Osteoblast (primary cell): Measurements from ENCODE around the gene KLHL29. TPM values are rescaled to one million over a fixed set of nuclear protein-coding genes. Genes with fewer than 3 reads are reported as not detected.
A peak's percentile ranks its signal among the peaks of the same experiment; 100 is the strongest.

ENCODE experiments used
- DNase-seq: peaks from one replicate; pipeline ENCODE4 v3.0.0; 2011; ENCODE audit warnings: low spot score, mixed read lengths; ENCODE audit not compliant: insufficient read length; ENCODE audit errors: missing footprints
- H2AFZ ChIP-seq: 2 replicates; pipeline ENCODE4 v1.6.0; 2011; ENCODE audit warnings: mild to moderate bottlenecking, low read length
- H3K27ac ChIP-seq: 2 replicates; pipeline ENCODE4 v1.5.1; 2011; ENCODE audit warnings: mild to moderate bottlenecking, low read depth, low read length, moderate library complexity
- H3K27me3 ChIP-seq: 2 replicates; pipeline ENCODE4 v1.6.0; 2012; ENCODE audit warnings: mild to moderate bottlenecking, control low read depth, inconsistent platforms, low read length, moderate library complexity; ENCODE audit not compliant: insufficient read depth
- H3K36me3 ChIP-seq: 2 replicates; pipeline ENCODE4 v1.5.1; 2011; ENCODE audit warnings: mild to moderate bottlenecking, low read length, control low read depth, moderate library complexity; ENCODE audit not compliant: insufficient read depth
- H3K4me1 ChIP-seq: 2 replicates; pipeline ENCODE4 v1.5.1; 2011; ENCODE audit warnings: mild to moderate bottlenecking, low read length, control low read depth, moderate library complexity; ENCODE audit not compliant: insufficient read depth
- H3K4me2 ChIP-seq: 2 replicates; pipeline ENCODE4 v1.6.0; 2011; ENCODE audit warnings: mild to moderate bottlenecking, low read length; ENCODE audit not compliant: insufficient read depth
- H3K4me3 ChIP-seq: fragments of 200-600 bp; sonication (generic); 3 replicates; pipeline ENCODE4 v1.5.1; 2012; ENCODE audit warnings: mild to moderate bottlenecking, low read length, inconsistent platforms; ENCODE audit not compliant: insufficient read depth
- H3K79me2 ChIP-seq: 2 replicates; pipeline ENCODE4 v1.6.0; 2012; ENCODE audit warnings: mild to moderate bottlenecking, low read length, control low read depth, inconsistent platforms; ENCODE audit not compliant: insufficient read depth
- H3K9me3 ChIP-seq: 2 replicates; pipeline ENCODE4 v1.5.1; 2011; ENCODE audit warnings: low read depth, low read length, control low read depth
- H4K20me1 ChIP-seq: 2 replicates; pipeline ENCODE4 v1.6.0; 2012; ENCODE audit warnings: mild to moderate bottlenecking, low read length, control low read depth; ENCODE audit not compliant: insufficient read depth
- total RNA-seq: library from RNA; depleted of rRNA; stranded (reverse); fragments of >200 nt; gene quantifications from 2 replicates; pipeline ENCODE4 v1.2.3, GENCODE V29; 2012
- TF ChIP-seq, protein P1 (sequence below): IDR thresholded peaks from 2 replicates; pipeline ENCODE4 v1.5.1; 2011; ENCODE audit warnings: mild to moderate bottlenecking, low read depth, low read length, moderate library complexity; ENCODE audit errors: extremely low read depth

The KLHL29 gene
- total RNA-seq, 1 donor = 3.3 TPM

DNA sequence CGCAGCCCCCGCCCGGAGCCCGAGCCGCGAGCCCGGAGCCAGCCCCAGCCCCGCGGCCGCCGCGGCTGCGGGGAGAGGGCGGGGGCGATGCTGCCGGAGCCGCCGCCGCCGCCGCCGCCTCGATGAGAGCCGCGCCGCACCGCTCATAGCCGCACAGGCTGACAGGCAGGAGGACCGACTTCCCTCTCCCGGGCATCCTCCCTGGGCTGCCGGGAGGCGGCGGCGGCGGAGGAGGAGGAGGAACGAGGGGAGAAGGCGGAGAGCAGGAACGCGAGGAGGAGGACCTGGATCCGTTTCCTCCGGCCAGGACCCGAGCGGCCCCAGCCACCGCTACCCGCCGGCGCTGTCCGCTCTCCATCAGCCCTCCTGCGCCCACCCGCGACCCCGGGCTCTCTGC lies 370 bp downstream of the KLHL29 start:
- Histone ChIP-seq H3K27ac (no peak overlapping the region), H3K79me2 (no peaks in the 10 kb centered on the region), H2AFZ (peak overlapping the region; percentile 72), H3K4me1 (peaks cover 14% of the 10 kb centered on the region), H3K4me2 (peak overlapping the region; percentile 67), H3K27me3 (peaks cover 22% of the 10 kb centered on the region), H3K36me3 (no peaks in the 10 kb centered on the region), H3K9me3 (no peaks in the 10 kb centered on the region), H4K20me1 (peaks cover 9% of the 10 kb centered on the region), H3K4me3 (peak overlapping the region; percentile 70)
- DNase-seq = peak; percentile 97
- TF ChIP-seq, protein P1, sequence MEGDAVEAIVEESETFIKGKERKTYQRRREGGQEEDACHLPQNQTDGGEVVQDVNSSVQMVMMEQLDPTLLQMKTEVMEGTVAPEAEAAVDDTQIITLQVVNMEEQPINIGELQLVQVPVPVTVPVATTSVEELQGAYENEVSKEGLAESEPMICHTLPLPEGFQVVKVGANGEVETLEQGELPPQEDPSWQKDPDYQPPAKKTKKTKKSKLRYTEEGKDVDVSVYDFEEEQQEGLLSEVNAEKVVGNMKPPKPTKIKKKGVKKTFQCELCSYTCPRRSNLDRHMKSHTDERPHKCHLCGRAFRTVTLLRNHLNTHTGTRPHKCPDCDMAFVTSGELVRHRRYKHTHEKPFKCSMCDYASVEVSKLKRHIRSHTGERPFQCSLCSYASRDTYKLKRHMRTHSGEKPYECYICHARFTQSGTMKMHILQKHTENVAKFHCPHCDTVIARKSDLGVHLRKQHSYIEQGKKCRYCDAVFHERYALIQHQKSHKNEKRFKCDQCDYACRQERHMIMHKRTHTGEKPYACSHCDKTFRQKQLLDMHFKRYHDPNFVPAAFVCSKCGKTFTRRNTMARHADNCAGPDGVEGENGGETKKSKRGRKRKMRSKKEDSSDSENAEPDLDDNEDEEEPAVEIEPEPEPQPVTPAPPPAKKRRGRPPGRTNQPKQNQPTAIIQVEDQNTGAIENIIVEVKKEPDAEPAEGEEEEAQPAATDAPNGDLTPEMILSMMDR = no peak

DNA sequence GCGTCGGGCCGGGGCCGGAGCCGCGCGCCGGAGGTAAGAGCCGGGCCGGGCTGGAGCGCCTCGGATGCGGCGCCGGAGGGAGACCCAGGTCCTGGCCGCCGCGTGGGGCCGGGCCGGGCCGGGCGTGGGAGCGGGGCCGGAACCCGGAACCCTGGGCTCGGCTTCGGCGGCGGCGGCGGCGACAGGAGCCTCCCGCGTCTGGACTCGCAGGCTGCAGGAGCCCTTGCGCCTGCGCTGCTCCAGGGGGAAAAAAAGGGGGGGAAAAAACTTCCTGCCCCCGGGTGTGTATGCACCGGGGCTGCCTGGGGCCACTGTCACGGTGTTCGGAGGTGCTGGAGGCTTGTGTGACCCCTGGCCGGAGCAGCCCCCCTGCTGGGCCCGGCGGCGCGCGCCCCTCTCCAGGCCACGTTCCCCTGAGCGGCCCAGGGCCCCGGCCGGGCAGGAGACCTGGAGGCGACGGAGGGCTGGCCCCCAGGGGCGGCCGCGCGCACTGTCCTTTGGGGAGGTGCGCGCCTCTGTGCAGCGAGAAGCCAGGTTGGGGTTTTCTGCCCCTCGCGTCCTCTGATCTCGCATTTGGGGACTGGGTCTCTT lies 864 bp downstream of the KLHL29 start:
- peak; percentile 97 for DNase-seq
- Histone ChIP-seq H3K4me1 (peaks cover 11% of the 10 kb centered on the region), H3K36me3 (no peaks in the 10 kb centered on the region), H4K20me1 (peaks cover 9% of the 10 kb centered on the region), H3K27me3 (peaks cover 22% of the 10 kb centered on the region), H3K79me2 (no peaks in the 10 kb centered on the region), H2AFZ (peak overlapping the region; percentile 72), H3K4me3 (peak overlapping the region; percentile 70), H3K4me2 (peak overlapping the region; percentile 80), H3K27ac (no peak overlapping the region), H3K9me3 (no peaks in the 10 kb centered on the region)
- TF ChIP-seq, protein P1 = no peak

- no peak overlapping the region for H3K27ac ChIP-seq
- no peaks in the 10 kb centered on the region for H3K9me3 ChIP-seq
- H3K4me3 ChIP-seq = peak overlapping the region; percentile 70
- H3K79me2 ChIP-seq = no peaks in the 10 kb centered on the region
- H3K4me1 ChIP-seq = peaks cover 4% of the 10 kb centered on the region
- peaks cover 22% of the 10 kb centered on the region for H3K27me3 ChIP-seq
- H3K4me2 ChIP-seq = peak overlapping the region; percentile 80
- H3K36me3 ChIP-seq = no peaks in the 10 kb centered on the region
- TF ChIP-seq, protein P1 = no peak
- peak overlapping the region; percentile 70 for H2AFZ ChIP-seq
- H4K20me1 ChIP-seq = peaks cover 9% of the 10 kb centered on the region
- DNase-seq = peak; percentile 95
These were observed 1.6 kb downstream of the KLHL29 start for GRCh38 chr2:23386339-23387220.

GRCh38 chr2:23387221-23387550 lies 2.2 kb downstream of the KLHL29 start:
- Histone ChIP-seq H2AFZ (peak overlapping the region; percentile 70), H3K4me2 (peak overlapping the region; percentile 80), H3K79me2 (no peaks in the 10 kb centered on the region), H3K27ac (no peak overlapping the region), H3K27me3 (peaks cover 22% of the 10 kb centered on the region), H3K9me3 (no peaks in the 10 kb centered on the region), H3K36me3 (no peaks in the 10 kb centered on the region), H4K20me1 (peaks cover 9% of the 10 kb centered on the region), H3K4me3 (peak overlapping the region; percentile 70), H3K4me1 (peaks cover 4% of the 10 kb centered on the region)
- DNase-seq = no peak
- TF ChIP-seq, protein P1 = no peak
